ENCODE data around the gene SVEP1.

DNA sequence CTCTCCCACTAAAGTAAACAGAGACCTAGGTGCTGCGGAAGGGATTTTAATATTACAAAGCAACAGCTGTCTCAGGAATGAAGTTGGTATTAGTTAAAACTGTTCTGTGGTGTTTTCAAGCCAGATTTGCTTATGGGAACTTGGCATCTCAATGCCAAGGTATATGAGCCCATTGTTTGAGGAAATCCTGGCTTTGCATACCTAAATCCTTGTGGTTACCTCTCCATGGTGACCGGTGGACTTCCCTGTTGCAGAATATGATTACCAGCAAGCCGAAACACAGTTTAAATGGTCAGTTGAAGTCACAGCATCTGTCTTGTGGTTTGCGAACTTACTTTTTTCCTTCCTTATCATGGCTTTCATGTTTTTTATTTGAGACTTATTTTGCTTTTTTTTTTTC is 179.6 kb downstream of the SVEP1 start:
- no peak for TF ChIP-seq BHLHE40 (IDR thresholded peaks at IDR 0.05; ENCODE audit: borderline replicate concordance)
- TF ChIP-seq SUZ12 (IDR thresholded peaks at IDR 0.05) = no peak
- TF ChIP-seq FOXM1 (IDR thresholded peaks at IDR 0.05; ENCODE audit: borderline replicate concordance) = no peak
- no peak for TF ChIP-seq FOXK2 (IDR thresholded peaks at IDR 0.05)
- TF ChIP-seq FOXA1 (IDR thresholded peaks at IDR 0.05) = no peak
- no peak for TF ChIP-seq ELF4 (IDR thresholded peaks at IDR 0.05)
- TF ChIP-seq, protein P1, sequence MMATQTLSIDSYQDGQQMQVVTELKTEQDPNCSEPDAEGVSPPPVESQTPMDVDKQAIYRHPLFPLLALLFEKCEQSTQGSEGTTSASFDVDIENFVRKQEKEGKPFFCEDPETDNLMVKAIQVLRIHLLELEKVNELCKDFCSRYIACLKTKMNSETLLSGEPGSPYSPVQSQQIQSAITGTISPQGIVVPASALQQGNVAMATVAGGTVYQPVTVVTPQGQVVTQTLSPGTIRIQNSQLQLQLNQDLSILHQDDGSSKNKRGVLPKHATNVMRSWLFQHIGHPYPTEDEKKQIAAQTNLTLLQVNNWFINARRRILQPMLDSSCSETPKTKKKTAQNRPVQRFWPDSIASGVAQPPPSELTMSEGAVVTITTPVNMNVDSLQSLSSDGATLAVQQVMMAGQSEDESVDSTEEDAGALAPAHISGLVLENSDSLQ (IDR thresholded peaks at IDR 0.05) = no peak
- no peak for TF ChIP-seq TARDBP (IDR thresholded peaks at IDR 0.05)
- TF ChIP-seq ZNF384 (IDR thresholded peaks at IDR 0.05) = no peak
- no peak for TF ChIP-seq SP1 (IDR thresholded peaks at IDR 0.05)
- no peak for TF ChIP-seq L3MBTL2 (conservative IDR thresholded peaks at IDR 0.05)
- TF ChIP-seq HDGF (IDR thresholded peaks at IDR 0.05; ENCODE audit: borderline replicate concordance) = no peak
- no peak for TF ChIP-seq LEF1 (IDR thresholded peaks at IDR 0.05; ENCODE audit: borderline replicate concordance)
- TF ChIP-seq NFRKB (IDR thresholded peaks at IDR 0.05) = no peak

All from HEK293T (cell line).